Peyer's patch (tissue), 4 donors: ENCODE measurements around the gene WIPF2.

Source experiments
- POLR2A ChIP-seq, 2 donors: fragments of 450-650 bp; IDR thresholded peaks; one replicate each; pipeline ENCODE4 v1.5.1; 2017; ENCODE audit warnings: antibody characterized with exemption in 2 of 2, mild to moderate bottlenecking in 2 of 2, moderate library complexity in 2 of 2
- TF ChIP-seq, protein P1 (sequence below), 6 experiments: fragments of 450-650 bp in 4 of 6; fragments of 200-600 bp in 2 of 6; sonication (generic) in 1 of 6; IDR thresholded peaks; one replicate each; pipeline ENCODE4 v1.5.1; 2017 to 2019; ENCODE audit warnings: antibody characterized with exemption in 6 of 6, mild to moderate bottlenecking in 3 of 6, moderate library complexity in 1 of 6

DNA sequence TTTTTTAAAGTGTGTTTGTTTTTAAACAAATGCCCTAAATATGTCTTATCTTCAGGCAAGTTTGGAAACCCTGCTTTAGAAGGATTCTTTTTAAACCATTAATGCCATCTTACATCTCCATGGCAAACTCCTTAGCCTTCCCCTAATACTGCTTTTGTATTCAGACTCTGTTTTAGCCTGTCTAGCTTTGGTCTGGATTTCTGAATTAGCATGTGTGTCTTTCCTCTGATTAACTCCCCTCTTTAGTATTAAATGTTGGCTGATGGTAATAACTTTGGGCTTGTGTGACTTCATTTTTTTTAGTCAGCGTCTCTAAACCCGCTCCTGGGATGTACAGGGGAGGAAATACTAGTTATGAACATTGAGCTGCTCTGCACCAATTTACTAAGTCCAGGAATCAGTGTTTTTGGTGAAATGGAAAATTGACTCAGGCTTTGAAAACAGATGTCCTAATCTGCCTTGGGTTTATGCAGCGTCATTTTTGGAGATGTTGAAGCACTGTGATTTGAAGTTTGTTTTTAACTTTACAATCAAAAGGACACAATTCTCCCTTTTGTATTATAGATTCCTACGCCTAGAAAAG lies 22.2 kb downstream of the WIPF2 start:
- TF ChIP-seq, protein P1, sequence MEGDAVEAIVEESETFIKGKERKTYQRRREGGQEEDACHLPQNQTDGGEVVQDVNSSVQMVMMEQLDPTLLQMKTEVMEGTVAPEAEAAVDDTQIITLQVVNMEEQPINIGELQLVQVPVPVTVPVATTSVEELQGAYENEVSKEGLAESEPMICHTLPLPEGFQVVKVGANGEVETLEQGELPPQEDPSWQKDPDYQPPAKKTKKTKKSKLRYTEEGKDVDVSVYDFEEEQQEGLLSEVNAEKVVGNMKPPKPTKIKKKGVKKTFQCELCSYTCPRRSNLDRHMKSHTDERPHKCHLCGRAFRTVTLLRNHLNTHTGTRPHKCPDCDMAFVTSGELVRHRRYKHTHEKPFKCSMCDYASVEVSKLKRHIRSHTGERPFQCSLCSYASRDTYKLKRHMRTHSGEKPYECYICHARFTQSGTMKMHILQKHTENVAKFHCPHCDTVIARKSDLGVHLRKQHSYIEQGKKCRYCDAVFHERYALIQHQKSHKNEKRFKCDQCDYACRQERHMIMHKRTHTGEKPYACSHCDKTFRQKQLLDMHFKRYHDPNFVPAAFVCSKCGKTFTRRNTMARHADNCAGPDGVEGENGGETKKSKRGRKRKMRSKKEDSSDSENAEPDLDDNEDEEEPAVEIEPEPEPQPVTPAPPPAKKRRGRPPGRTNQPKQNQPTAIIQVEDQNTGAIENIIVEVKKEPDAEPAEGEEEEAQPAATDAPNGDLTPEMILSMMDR (IDR thresholded peaks at IDR 0.05), result no peak
- no peak for TF ChIP-seq POLR2A (IDR thresholded peaks at IDR 0.05)
